BE2C (cell line): ENCODE measurements around the gene PARD3.

Experiments used
- DNase-seq: peaks from one replicate; pipeline ENCODE4 v3.0.0-alpha.2; 2020
- H3K27me3 ChIP-seq: fragments of 250-450 bp; sonication (Bioruptor Pico); 2 replicates; pipeline ENCODE4 v1.5.1; 2020; ENCODE audit warnings: mild to moderate bottlenecking
- H3K36me3 ChIP-seq: fragments of 250-450 bp; sonication (Bioruptor Pico); 2 replicates; pipeline ENCODE4 v1.5.1; 2020; ENCODE audit warnings: mild to moderate bottlenecking
- H3K4me1 ChIP-seq: fragments of 250-450 bp; sonication (Bioruptor Pico); 2 replicates; pipeline ENCODE4 v1.5.1; 2020
- H3K4me3 ChIP-seq: 2 replicates; pipeline ENCODE4 v1.5.1; 2011; ENCODE audit warnings: low read depth, low read length
- H3K9me3 ChIP-seq: fragments of 250-450 bp; sonication (Bioruptor Pico); 2 replicates; pipeline ENCODE4 v1.5.1; 2020
- TF ChIP-seq, protein P1 (sequence below): IDR thresholded peaks from 2 replicates; pipeline ENCODE4 v1.5.1; 2012; ENCODE audit warnings: mild to moderate bottlenecking, low read depth, low read length

PARD3 gene

GRCh38 chr10:34151481-34151880 is 663.6 kb downstream of the PARD3 start:
- H3K9me3 ChIP-seq: no peaks in the 10 kb centered on the region
- H3K36me3 ChIP-seq: no peaks in the 10 kb centered on the region
- H3K4me1 ChIP-seq: no peaks in the 10 kb centered on the region; the same call in none of the 2 replicates
- no peak for DNase-seq
- H3K27me3 ChIP-seq: no peaks in the 10 kb centered on the region
- TF ChIP-seq, protein P1, sequence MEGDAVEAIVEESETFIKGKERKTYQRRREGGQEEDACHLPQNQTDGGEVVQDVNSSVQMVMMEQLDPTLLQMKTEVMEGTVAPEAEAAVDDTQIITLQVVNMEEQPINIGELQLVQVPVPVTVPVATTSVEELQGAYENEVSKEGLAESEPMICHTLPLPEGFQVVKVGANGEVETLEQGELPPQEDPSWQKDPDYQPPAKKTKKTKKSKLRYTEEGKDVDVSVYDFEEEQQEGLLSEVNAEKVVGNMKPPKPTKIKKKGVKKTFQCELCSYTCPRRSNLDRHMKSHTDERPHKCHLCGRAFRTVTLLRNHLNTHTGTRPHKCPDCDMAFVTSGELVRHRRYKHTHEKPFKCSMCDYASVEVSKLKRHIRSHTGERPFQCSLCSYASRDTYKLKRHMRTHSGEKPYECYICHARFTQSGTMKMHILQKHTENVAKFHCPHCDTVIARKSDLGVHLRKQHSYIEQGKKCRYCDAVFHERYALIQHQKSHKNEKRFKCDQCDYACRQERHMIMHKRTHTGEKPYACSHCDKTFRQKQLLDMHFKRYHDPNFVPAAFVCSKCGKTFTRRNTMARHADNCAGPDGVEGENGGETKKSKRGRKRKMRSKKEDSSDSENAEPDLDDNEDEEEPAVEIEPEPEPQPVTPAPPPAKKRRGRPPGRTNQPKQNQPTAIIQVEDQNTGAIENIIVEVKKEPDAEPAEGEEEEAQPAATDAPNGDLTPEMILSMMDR: no peak
- no peak overlapping the region for H3K4me3 ChIP-seq

GRCh38 chr10:34150103-34150502 is 665.0 kb downstream of the PARD3 start:
- H3K4me1 ChIP-seq: no peaks in the 10 kb centered on the region; the same call in none of the 2 replicates
- no peak for DNase-seq
- no peaks in the 10 kb centered on the region for H3K36me3 ChIP-seq
- H3K9me3 ChIP-seq: no peaks in the 10 kb centered on the region
- TF ChIP-seq, protein P1: no peak
- no peak overlapping the region for H3K4me3 ChIP-seq
- H3K27me3 ChIP-seq: no peaks in the 10 kb centered on the region

DNA sequence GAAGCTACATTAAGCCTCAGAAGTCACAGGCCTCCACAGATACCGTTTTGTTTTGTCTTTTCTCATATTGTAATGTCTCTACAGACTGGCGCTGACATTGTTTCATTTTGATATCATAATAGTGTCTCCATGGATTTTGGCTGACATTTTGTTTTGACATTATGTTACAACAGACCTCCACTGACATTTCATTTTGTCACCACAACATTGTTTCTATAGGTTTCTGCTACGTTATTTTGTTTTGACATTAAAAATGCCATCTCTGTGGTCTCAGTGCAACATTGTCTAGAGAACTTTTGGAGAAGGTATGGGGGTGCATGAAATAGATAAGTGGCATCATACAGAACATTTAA is 666.8 kb downstream of the PARD3 start:
- TF ChIP-seq, protein P1: no peak
- Histone ChIP-seq H3K4me3 (no peak overlapping the region), H3K36me3 (no peaks in the 10 kb centered on the region), H3K4me1 (no peaks in the 10 kb centered on the region; the same call in 1 of the 2 replicates), H3K9me3 (no peaks in the 10 kb centered on the region), H3K27me3 (no peaks in the 10 kb centered on the region)
- DNase-seq: no peak

DNA sequence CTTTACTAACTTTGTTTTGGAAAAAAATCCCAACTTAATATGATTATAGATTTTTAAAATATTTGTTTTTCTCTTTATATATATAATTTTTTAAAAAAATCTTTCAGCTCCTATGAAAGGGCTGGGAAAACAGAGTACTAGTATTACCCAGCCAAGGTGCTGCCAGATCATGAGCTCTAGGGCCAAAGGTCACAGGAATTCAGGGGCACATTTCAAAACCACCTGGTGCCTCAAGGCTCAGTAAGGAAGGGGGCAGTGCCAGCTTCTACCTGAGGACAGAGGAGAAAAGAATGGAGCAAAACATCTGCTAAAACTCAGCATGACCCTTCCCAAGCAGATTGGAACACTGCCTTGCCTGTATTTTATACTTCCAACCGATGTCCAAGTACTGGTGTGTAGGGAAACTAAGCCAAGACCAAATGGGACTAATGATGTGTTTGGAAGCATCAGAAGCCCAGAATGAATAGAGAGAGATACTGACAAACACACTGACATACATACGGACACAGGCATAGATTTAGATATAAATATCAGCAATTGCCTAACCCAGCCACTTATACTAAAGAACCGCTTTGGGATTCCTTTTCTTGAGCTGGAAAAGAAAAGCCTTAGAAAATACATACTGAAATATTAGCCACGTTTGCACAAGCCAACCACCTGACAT is 667.3 kb downstream of the PARD3 start:
- no peaks in the 10 kb centered on the region for H3K36me3 ChIP-seq
- no peaks in the 10 kb centered on the region for H3K9me3 ChIP-seq
- TF ChIP-seq, protein P1: no peak
- no peak overlapping the region for H3K4me3 ChIP-seq
- H3K27me3 ChIP-seq: no peaks in the 10 kb centered on the region
- no peaks in the 10 kb centered on the region; the same call in 1 of the 2 replicates for H3K4me1 ChIP-seq
- no peak for DNase-seq

DNA sequence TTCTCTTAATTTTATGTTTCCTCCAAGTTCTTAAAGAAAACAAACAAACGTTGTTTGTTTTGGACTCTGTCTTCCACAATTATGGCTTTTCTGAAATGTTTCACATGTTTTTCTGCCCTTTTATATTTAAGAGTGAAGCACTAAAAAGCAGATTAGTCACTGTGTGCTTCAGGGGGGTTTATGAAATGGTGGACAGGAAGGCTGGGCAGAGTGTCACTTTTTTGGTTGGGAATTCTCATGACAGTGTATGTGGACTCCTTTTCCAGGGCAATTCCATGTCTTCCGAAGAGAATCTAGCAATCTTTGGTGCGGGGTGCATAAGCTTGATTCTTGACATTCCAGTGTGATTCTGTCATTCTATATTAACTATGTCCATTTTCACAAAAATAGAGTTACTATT is 669.4 kb downstream of the PARD3 start:
- TF ChIP-seq, protein P1: no peak
- no peaks in the 10 kb centered on the region for H3K4me1 ChIP-seq
- DNase-seq: no peak

DNA sequence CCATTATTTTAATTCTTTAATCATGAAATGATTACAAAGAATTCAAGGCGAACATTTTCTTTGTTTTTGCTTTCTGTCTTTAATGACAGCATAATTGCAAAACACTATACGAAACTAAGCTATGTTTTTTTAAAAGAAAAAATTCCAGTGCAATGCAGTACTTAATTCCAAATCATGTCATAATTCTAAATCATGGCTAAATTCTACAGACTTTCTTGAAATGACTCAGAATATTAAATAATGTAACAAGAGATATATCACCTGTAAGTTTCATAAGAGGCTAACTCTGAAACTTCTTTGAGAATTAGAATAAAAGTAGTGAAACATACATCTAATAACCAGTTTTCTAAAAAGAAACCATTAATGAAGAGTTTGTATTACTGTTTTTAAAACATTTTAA is 671.6 kb downstream of the PARD3 start:
- TF ChIP-seq, protein P1: no peak
- H3K27me3 ChIP-seq: no peaks in the 10 kb centered on the region
- no peaks in the 10 kb centered on the region for H3K9me3 ChIP-seq
- H3K4me3 ChIP-seq: no peak overlapping the region
- no peak for DNase-seq
- peaks cover 5% of the 10 kb centered on the region; the same call in 1 of the 2 replicates for H3K4me1 ChIP-seq
- no peaks in the 10 kb centered on the region for H3K36me3 ChIP-seq

More for the DNA sequence above, 669.4 kb downstream of the PARD3 start:
- no peaks in the 10 kb centered on the region for H3K27me3 ChIP-seq
- H3K9me3 ChIP-seq: no peaks in the 10 kb centered on the region
- H3K36me3 ChIP-seq: no peaks in the 10 kb centered on the region
- no peak overlapping the region for H3K4me3 ChIP-seq
